Thyroid gland (tissue), 4 donors: ENCODE data around the gene LRRIQ4. TPM values are rescaled to one million over a fixed set of nuclear protein-coding genes. Genes with fewer than 3 reads are reported as not detected.
A peak's percentile ranks its signal among the peaks of the same experiment; 100 is the strongest.

ENCODE experiments used
- DNase-seq, 2 donors: peaks; one replicate each; pipeline ENCODE4 v3.0.0-alpha.2; 2019
- H3K27ac ChIP-seq, 3 donors: fragments of 200-600 bp; sonication (generic); 1 replicate in 2 of 3; 2 replicates in 1 of 3; pipeline ENCODE4 v1.5.1; 2016 to 2019; ENCODE audit warnings: mild to moderate bottlenecking in 1 of 3, moderate library complexity in 1 of 3
- H3K27me3 ChIP-seq: fragments of 200-600 bp; sonication (generic); one replicate; pipeline ENCODE4 v1.5.1; 2019
- H3K36me3 ChIP-seq, 2 donors: fragments of 200-600 bp; sonication (generic); one replicate each; pipeline ENCODE4 v1.5.1; 2016 to 2019
- H3K4me1 ChIP-seq, 2 donors: fragments of 200-600 bp; sonication (generic); one replicate each; pipeline ENCODE4 v1.5.1; 2017 to 2019
- H3K4me3 ChIP-seq, 3 donors: fragments of 200-600 bp; sonication (generic); replicated peaks in 1 of 3; 1 replicate in 2 of 3; 2 replicates in 1 of 3; pipeline ENCODE4 v1.5.1; 2016; ENCODE audit warnings: mild to moderate bottlenecking in 1 of 3
- H3K9me3 ChIP-seq: fragments of 200-600 bp; sonication (generic); one replicate; pipeline ENCODE4 v1.5.1; 2017
- CTCF ChIP-seq, 6 experiments: fragments of 200-600 bp in 3 of 6; fragments of 450-650 bp in 3 of 6; sonication (generic) in 3 of 6; IDR thresholded peaks; one replicate each; pipeline ENCODE4 v1.5.1; 2016 to 2019; ENCODE audit warnings: antibody characterized with exemption in 6 of 6, mild to moderate bottlenecking in 2 of 6, inconsistent platforms in 1 of 6, moderate library complexity in 1 of 6
- POLR2A ChIP-seq, 2 donors: fragments of 450-650 bp; IDR thresholded peaks; one replicate each; pipeline ENCODE4 v1.6.1; 2017; ENCODE audit warnings: antibody characterized with exemption in 2 of 2, mild to moderate bottlenecking in 2 of 2, moderate library complexity in 1 of 2
- WGBS, 2 donors: methylation state at CpG; one replicate each; pipeline ENCODE4 v1.1.5; 2017; 5-methylcytosine and 5-hydroxymethylcytosine counted together
- intact Hi-C: fragments of 100-400 bp; cut with DNase I; formaldehyde crosslinking; loops from one replicate; pipeline ENCODE4 v1.15.1; 2023
- total RNA-seq, 4 donors: library from RNA; depleted of rRNA; stranded (reverse); fragments of >200 nt; gene quantifications; one replicate each; pipeline ENCODE4 v1.2.3, GENCODE V29; 2016

The LRRIQ4 gene
- total RNA-seq, 4 donors from 2014 or later: 0.29 TPM; not detected in 3

GRCh38 chr3:169864270-169864669 is 51.6 kb downstream of the LRRIQ4 start:
- peaks cover 0 to 3% of the 10 kb centered on the region in 2 donors for H3K4me1 ChIP-seq
- intact Hi-C loops: loop anchor here (5.0 kb wide), 1 partner anchor 103 kb away; the partner anchor contains the start of gene SEC62
- no peaks in the 10 kb centered on the region for H3K9me3 ChIP-seq
- WGBS, 2 donors: 67 to 80% methylated on average over 2 of the region's 2 CpGs
- no peak overlapping the region for H3K27ac ChIP-seq
- no peak for TF ChIP-seq POLR2A (IDR thresholded peaks at IDR 0.05)
- no peaks in the 10 kb centered on the region for H3K27me3 ChIP-seq
- H3K36me3 ChIP-seq: no peaks in the 10 kb centered on the region
- no peak for DNase-seq
- no peak overlapping the region for H3K4me3 ChIP-seq

GRCh38 chr3:169865176-169865767 is 52.6 kb downstream of the LRRIQ4 start:
- no peaks in the 10 kb centered on the region for H3K36me3 ChIP-seq
- no peak overlapping the region for H3K4me3 ChIP-seq
- no peak overlapping the region for H3K27ac ChIP-seq
- H3K27me3 ChIP-seq: no peaks in the 10 kb centered on the region
- peaks cover 0 to 6% of the 10 kb centered on the region in 2 donors for H3K4me1 ChIP-seq
- H3K9me3 ChIP-seq: no peaks in the 10 kb centered on the region
- intact Hi-C loops: no loop called here
- TF ChIP-seq POLR2A (IDR thresholded peaks at IDR 0.05) (no peak), CTCF (IDR thresholded peaks at IDR 0.05) (no peak)
- DNase-seq: peak in 1 of 2 donors; percentile 9
- 70 to 75% methylated on average over 12 of the region's 12 CpGs for whole genome bisulfite sequencing, 2 donors

GRCh38 chr3:169867584-169868210 is 55.0 kb downstream of the LRRIQ4 start:
- WGBS, 2 donors: 94 to 97% methylated on average over 3 of the region's 3 CpGs
- TF ChIP-seq CTCF (IDR thresholded peaks at IDR 0.05) (no peak), POLR2A (IDR thresholded peaks at IDR 0.05) (no peak)
- intact Hi-C loops: no loop called here

GRCh38 chr3:169868369-169868768 is 55.7 kb downstream of the LRRIQ4 start:
- intact Hi-C loops: no loop called here
- TF ChIP-seq POLR2A (IDR thresholded peaks at IDR 0.05): no peak
- no peak for TF ChIP-seq CTCF (IDR thresholded peaks at IDR 0.05)
- H3K9me3 ChIP-seq: no peaks in the 10 kb centered on the region

More at GRCh38 chr3:169867584-169868210, 55.0 kb downstream of the LRRIQ4 start:
- Histone ChIP-seq H3K27ac (no peak overlapping the region), H3K4me3 (no peak overlapping the region), H3K9me3 (no peaks in the 10 kb centered on the region), H3K36me3 (no peaks in the 10 kb centered on the region), H3K4me1 (peaks cover 11 to 20% of the 10 kb centered on the region in 2 donors), H3K27me3 (no peaks in the 10 kb centered on the region)
- DNase-seq: no peak

GRCh38 chr3:169869484-169870220 is 57.0 kb downstream of the LRRIQ4 start, which contains the start of gene LRRC31:
LRRC31 (minus strand) TSS chr3:169869935; CDS start chr3:169869807, 128 bp downstream.
- H3K4me3 ChIP-seq: no peak within 1 kb of the TSS
- 67% methylated on average over 2 of the region's 2 CpGs for WGBS, 2 donors
- intact Hi-C loops: no loop called here
- H3K27ac ChIP-seq: no peak within 1 kb of the TSS
- DNase-seq: no peak
- peaks cover 11 to 17% of the 10 kb centered on the region in 2 donors for H3K4me1 ChIP-seq
- H3K27me3 ChIP-seq: no peaks in the 10 kb centered on the region
- H3K36me3 ChIP-seq: no peaks in the 10 kb centered on the region
- no peak for TF ChIP-seq CTCF (IDR thresholded peaks at IDR 0.05)
- no peaks in the 10 kb centered on the region for H3K9me3 ChIP-seq

More at GRCh38 chr3:169868369-169868768, 55.7 kb downstream of the LRRIQ4 start:
- Histone ChIP-seq H3K4me1 (peaks cover 11 to 20% of the 10 kb centered on the region in 2 donors), H3K27ac (no peak overlapping the region), H3K36me3 (no peaks in the 10 kb centered on the region), H3K27me3 (no peaks in the 10 kb centered on the region), H3K4me3 (no peak overlapping the region)
- WGBS, 2 donors: 88 to 90% methylated on average over 2 of the region's 2 CpGs
- no peak for DNase-seq
